ENCODE data around the gene ARHGEF1. TPM values are rescaled to one million over a fixed set of nuclear protein-coding genes. Genes with fewer than 3 reads are reported as not detected.
"Not testable (repeated sequence)": the region's sequence is repeated elsewhere in the genome, so short reads cannot be mapped to it uniquely, and the experiment has no call there.

ARHGEF1 gene
- total RNA-seq, 1 experiment from 2014 or later = 50.8 TPM

DNA sequence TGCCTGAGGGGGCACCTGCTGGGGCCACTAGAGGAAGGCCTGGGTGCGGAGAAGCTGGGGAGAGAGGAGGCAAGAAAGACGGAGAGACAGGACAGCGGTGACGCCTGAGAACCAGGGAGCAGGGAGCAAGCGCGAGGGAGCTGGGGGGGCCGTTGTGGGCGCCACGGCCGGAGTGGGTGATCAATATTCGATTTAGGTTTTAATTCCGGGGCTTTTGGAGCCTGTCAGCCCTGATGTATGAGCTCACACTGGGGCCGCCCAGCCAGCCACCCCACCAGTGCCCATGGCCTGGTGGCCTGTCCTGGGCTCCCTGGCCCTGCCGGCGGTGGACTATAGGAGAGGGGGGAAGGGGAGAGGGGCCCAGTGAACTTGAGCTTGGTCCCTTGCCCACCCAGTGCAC lies 54.0 kb downstream of the ARHGEF1 start:
- no peak for ATAC-seq
- no peak for DNase-seq
- no peaks in the 10 kb centered on the region for H3F3A ChIP-seq (ENCODE audit: low read length, unreplicated experiment)
- ChIA-PET CTCF (interaction anchor here (1.5 kb wide), 1 partner anchor 50 kb away, joined by 3 read pairs; no protein-coding TSS in a partner anchor), POLR2A (ENCODE audit: unreplicated experiment) (no interaction called here)
- H3K27me3 ChIP-seq (ENCODE audit: low read length) = no peaks in the 10 kb centered on the region
- no peak for TF ChIP-seq EZH2 (IDR thresholded peaks at IDR 0.05; ENCODE audit: low read length, unreplicated experiment)
- no TSS peak for BruUV-seq (replicated peaks)
- no peak overlapping the region for H3K9ac ChIP-seq (ENCODE audit: low read length)
- no peaks in the 10 kb centered on the region for H3K9me3 ChIP-seq (ENCODE audit: low read length)
- H2AFZ ChIP-seq (ENCODE audit: low read length) = no peak overlapping the region
- no peaks in the 10 kb centered on the region for H3K79me2 ChIP-seq (ENCODE audit: low read length)
- no peak overlapping the region for H3K27ac ChIP-seq (ENCODE audit: low read length)
- no peaks in the 10 kb centered on the region for H3K9me2 ChIP-seq (replicated peaks; ENCODE audit: low read length)
- H3K4me1 ChIP-seq (ENCODE audit: insufficient read depth, low read length) = 0 out of 2 replicates have a peak, but pooled peaks cover 9% of the 10 kb centered on the region
- intact Hi-C loops (cut with micrococcal nuclease) = loop anchor here (5.0 kb wide), 2 partner anchors 50 to 65 kb away; no protein-coding TSS in a partner anchor
- no peak overlapping the region for H3K4me2 ChIP-seq (ENCODE audit: low read length)
- no peaks in the 10 kb centered on the region for H3K36me3 ChIP-seq (ENCODE audit: low read depth, low read length)
- H3K4me3 ChIP-seq (ENCODE audit: low read length) = no peak overlapping the region
- no peaks in the 10 kb centered on the region for H4K20me1 ChIP-seq (ENCODE audit: low read length)

DNA sequence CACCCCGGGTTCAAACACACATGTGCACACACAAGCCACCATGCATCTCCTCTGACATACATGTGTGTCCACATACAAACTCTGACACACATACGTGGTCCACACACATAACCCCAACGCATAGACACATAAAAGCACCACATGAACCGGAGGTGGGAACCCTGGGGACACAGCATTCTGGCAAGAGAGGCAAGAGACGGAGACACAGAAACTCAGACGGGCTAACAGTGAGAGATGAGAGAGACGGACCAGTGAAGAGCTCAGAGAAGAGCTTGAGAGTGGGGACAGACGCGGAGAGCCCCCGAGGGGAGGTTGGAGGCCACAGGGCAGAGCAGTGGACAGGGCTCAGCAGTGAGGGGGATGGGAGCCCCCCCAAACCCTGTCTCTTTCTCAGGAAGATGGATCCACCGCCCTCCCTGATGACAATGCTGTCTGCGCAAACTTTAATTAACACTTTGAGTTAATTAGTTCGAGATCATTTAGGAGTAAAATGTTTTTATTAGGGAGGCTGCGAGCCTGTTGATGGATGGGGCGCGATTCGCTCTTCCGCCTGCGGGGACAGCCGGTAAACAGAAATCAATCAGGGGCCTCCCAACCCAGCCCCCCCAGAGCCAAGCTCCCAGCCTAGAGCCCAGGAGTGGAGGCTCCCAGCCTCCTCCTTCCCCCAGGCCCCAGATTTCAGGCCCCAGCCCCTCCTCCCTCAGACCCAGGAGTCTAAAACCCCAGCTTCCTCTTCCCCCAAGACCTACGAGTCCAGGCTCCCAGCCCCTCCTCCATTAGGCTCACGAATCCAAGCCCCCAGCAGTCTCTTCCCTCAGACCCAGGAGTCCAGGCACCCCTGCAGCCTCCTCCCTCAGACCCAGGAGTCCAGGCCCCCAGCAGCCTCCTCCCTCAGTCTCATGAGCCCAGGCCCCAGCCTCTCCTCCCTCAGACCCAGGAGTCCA lies 54.8 kb downstream of the ARHGEF1 start:
- CTCF ChIA-PET = no interaction called here
- intact Hi-C loops (cut with micrococcal nuclease) = loop anchor here (5.0 kb wide), 2 partner anchors 50 to 65 kb away; no protein-coding TSS in a partner anchor
- Histone ChIP-seq H3K9me3 (ENCODE audit: low read length) (no peaks in the 10 kb centered on the region), H3K9me2 (replicated peaks; ENCODE audit: low read length) (no peaks in the 10 kb centered on the region), H3F3A (ENCODE audit: low read length, unreplicated experiment) (no peaks in the 10 kb centered on the region), H3K79me2 (ENCODE audit: low read length) (no peaks in the 10 kb centered on the region), H3K9ac (ENCODE audit: low read length) (no peak overlapping the region), H2AFZ (ENCODE audit: low read length) (no peak overlapping the region), H3K36me3 (ENCODE audit: low read depth, low read length) (no peaks in the 10 kb centered on the region), H3K27ac (ENCODE audit: low read length) (no peak overlapping the region), H3K4me1 (ENCODE audit: insufficient read depth, low read length) (0 out of 2 replicates have a peak, but pooled peaks cover 9% of the 10 kb centered on the region), H3K4me3 (ENCODE audit: low read length) (no peak overlapping the region), H3K4me2 (ENCODE audit: low read length) (no peak overlapping the region), H4K20me1 (ENCODE audit: low read length) (no peaks in the 10 kb centered on the region), H3K27me3 (ENCODE audit: low read length) (no peaks in the 10 kb centered on the region)
- POLR2A ChIA-PET (ENCODE audit: unreplicated experiment) = no interaction called here
- DNase-seq (no peak), ATAC-seq (no peak)
- no peak for TF ChIP-seq EZH2 (IDR thresholded peaks at IDR 0.05; ENCODE audit: low read length, unreplicated experiment)
- TF ChIP-seq EZH2phosphoT487 (IDR thresholded peaks at IDR 0.05; ENCODE audit: borderline replicate concordance, low read length) = no peak
- TF ChIP-seq, protein P1, sequence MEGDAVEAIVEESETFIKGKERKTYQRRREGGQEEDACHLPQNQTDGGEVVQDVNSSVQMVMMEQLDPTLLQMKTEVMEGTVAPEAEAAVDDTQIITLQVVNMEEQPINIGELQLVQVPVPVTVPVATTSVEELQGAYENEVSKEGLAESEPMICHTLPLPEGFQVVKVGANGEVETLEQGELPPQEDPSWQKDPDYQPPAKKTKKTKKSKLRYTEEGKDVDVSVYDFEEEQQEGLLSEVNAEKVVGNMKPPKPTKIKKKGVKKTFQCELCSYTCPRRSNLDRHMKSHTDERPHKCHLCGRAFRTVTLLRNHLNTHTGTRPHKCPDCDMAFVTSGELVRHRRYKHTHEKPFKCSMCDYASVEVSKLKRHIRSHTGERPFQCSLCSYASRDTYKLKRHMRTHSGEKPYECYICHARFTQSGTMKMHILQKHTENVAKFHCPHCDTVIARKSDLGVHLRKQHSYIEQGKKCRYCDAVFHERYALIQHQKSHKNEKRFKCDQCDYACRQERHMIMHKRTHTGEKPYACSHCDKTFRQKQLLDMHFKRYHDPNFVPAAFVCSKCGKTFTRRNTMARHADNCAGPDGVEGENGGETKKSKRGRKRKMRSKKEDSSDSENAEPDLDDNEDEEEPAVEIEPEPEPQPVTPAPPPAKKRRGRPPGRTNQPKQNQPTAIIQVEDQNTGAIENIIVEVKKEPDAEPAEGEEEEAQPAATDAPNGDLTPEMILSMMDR (conservative IDR thresholded peaks at IDR 0.05; ENCODE audit: low read depth, low read length) = no peak
- BruUV-seq (replicated peaks) = no TSS peak

DNA sequence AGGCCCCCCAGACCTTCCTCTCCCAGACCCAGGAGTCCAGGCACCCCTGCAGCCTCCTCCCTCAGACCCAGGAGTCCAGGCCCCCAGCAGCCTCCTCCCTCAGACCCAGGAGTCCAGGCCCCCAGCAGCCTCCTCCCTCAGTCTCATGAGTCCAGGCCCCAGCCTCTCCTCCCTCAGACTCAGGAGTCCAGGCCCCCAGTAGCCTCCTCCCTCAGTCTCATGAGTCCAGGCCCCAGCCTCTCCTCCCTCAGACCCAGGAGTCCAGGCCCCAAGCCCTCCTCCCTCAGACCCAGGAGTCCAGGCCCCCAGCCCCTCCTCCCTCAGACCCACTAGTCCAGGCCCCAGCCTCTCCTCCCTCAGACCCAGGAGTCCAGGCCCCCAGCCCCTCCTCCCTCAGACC lies 56.2 kb downstream of the ARHGEF1 start:
- H3K36me3 ChIP-seq (ENCODE audit: low read depth, low read length); H3K9me2 ChIP-seq (replicated peaks; ENCODE audit: low read length); H3K27ac ChIP-seq (ENCODE audit: low read length); ATAC-seq; CTCF ChIA-PET; H3K4me2 ChIP-seq (ENCODE audit: low read length); H4K20me1 ChIP-seq (ENCODE audit: low read length); H3K9ac ChIP-seq (ENCODE audit: low read length); DNase-seq; H3F3A ChIP-seq (ENCODE audit: low read length, unreplicated experiment); H3K27me3 ChIP-seq (ENCODE audit: low read length); POLR2A ChIA-PET (ENCODE audit: unreplicated experiment); H2AFZ ChIP-seq (ENCODE audit: low read length); H3K4me1 ChIP-seq (ENCODE audit: insufficient read depth, low read length); H3K79me2 ChIP-seq (ENCODE audit: low read length); H3K4me3 ChIP-seq (ENCODE audit: low read length); BruUV-seq (replicated peaks); H3K9me3 ChIP-seq (ENCODE audit: low read length): not testable (repeated sequence)
- intact Hi-C loops (cut with micrococcal nuclease) = loop anchor here (5.0 kb wide), 2 partner anchors 52 to 67 kb away; no protein-coding TSS in a partner anchor
